Measurements from ENCODE around the gene CABP2. TPM values are rescaled to one million over a fixed set of nuclear protein-coding genes. Genes with fewer than 3 reads are reported as not detected.

Gene CABP2
- total RNA-seq, 1 experiment from 2014 or later: not detected

GRCh38 chr11:67506426-67507051, 16.7 kb downstream of the CABP2 start:
- Histone ChIP-seq H3K4me2 (ENCODE audit: insufficient read depth, insufficient read length, low read length) (no peak overlapping the region), H4K5ac (ENCODE audit: insufficient read length, low read depth, low read length) (no peak overlapping the region), H2BK15ac (ENCODE audit: low read depth, low read length) (no peak overlapping the region), H2BK5ac (ENCODE audit: insufficient read length, low read length) (no peak overlapping the region), H2BK20ac (ENCODE audit: low read depth, low read length, poor library complexity, severe bottlenecking) (no peak overlapping the region), H3K56ac (ENCODE audit: insufficient read length, low read depth, low read length) (no peak overlapping the region), H3K14ac (ENCODE audit: insufficient read depth, low read length) (no peak overlapping the region), H3T11ph (ENCODE audit: low read length) (no peak overlapping the region), H4K8ac (replicated peaks; ENCODE audit: insufficient read length, low read depth, low read length) (no peak overlapping the region), H2BK12ac (ENCODE audit: insufficient read length, low read depth, low read length) (no peak overlapping the region), H2BK120ac (ENCODE audit: low read depth, low read length, poor library complexity, severe bottlenecking) (no peak overlapping the region), H3K9me3 (ENCODE audit: control insufficient read depth, low read depth, low read length) (no peaks in the 10 kb centered on the region), H3K23me2 (ENCODE audit: insufficient read length, low read depth, low read length, poor library complexity, severe bottlenecking) (peaks cover 17% of the 10 kb centered on the region), H3K27ac (ENCODE audit: insufficient read length, low read depth, low read length) (no peak overlapping the region), H3K79me2 (ENCODE audit: insufficient read depth, low read length) (peaks cover 2% of the 10 kb centered on the region; the same call in 1 of the 2 replicates), H2AK5ac (ENCODE audit: insufficient read length, low read length) (no peak overlapping the region), H3K18ac (ENCODE audit: insufficient read length, low read depth, low read length) (no peak overlapping the region), H3K9ac (ENCODE audit: extremely low read depth, insufficient read length, low read length) (no peak overlapping the region), H3K4me1 (ENCODE audit: insufficient read depth, low read length) (no peaks in the 10 kb centered on the region), H3K4ac (ENCODE audit: low read depth, low read length) (no peak overlapping the region), H3K79me1 (ENCODE audit: insufficient read depth, low read depth, low read length, poor library complexity, severe bottlenecking) (no peaks in the 10 kb centered on the region), H4K91ac (ENCODE audit: insufficient read length, low read depth, low read length) (no peak overlapping the region), H3K27me3 (ENCODE audit: insufficient read depth, low read length) (no peaks in the 10 kb centered on the region), H3K23ac (ENCODE audit: insufficient read length, low read depth, low read length) (no peak overlapping the region), H2AFZ (ENCODE audit: low read length) (no peak overlapping the region), H4K20me1 (ENCODE audit: control insufficient read depth, insufficient read depth, insufficient read length) (no peaks in the 10 kb centered on the region)
- H3K27ac Mint-ChIP-seq: peak overlapping the region in 2 of 3 experiments; percentile 71 to 76; a peak in 3 of 7 replicates
- peaks cover 5 to 13% (median 9%) of the 10 kb centered on the region in 3 experiments; a peak in 6 of 7 replicates for H3K36me3 Mint-ChIP-seq (ENCODE audit: insufficient read depth in 1 of 3, low read depth in 3 of 3)
- peaks cover 19 to 30% of the 10 kb centered on the region in 2 experiments for H3K4me1 Mint-ChIP-seq
- TF ChIP-seq, protein P1, sequence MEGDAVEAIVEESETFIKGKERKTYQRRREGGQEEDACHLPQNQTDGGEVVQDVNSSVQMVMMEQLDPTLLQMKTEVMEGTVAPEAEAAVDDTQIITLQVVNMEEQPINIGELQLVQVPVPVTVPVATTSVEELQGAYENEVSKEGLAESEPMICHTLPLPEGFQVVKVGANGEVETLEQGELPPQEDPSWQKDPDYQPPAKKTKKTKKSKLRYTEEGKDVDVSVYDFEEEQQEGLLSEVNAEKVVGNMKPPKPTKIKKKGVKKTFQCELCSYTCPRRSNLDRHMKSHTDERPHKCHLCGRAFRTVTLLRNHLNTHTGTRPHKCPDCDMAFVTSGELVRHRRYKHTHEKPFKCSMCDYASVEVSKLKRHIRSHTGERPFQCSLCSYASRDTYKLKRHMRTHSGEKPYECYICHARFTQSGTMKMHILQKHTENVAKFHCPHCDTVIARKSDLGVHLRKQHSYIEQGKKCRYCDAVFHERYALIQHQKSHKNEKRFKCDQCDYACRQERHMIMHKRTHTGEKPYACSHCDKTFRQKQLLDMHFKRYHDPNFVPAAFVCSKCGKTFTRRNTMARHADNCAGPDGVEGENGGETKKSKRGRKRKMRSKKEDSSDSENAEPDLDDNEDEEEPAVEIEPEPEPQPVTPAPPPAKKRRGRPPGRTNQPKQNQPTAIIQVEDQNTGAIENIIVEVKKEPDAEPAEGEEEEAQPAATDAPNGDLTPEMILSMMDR (conservative IDR thresholded peaks at IDR 0.05): no peak; the same call in 2 of the 3 replicates
- DNase-seq: no peak
- peaks cover 24% of the 10 kb centered on the region for H3K27me3 Mint-ChIP-seq (ENCODE audit: low read depth)
- peak overlapping the region; percentile 75 to 80 for H3K4me3 Mint-ChIP-seq
- WGBS (ENCODE audit: extremely low coverage, insufficient read length, low lambda C conversion rate): no CpG with 5 or more reads among the region's 16 CpGs
- H3K9me3 Mint-ChIP-seq: no peaks in the 10 kb centered on the region; a peak in 1 of 5 replicates
